HEK293 (cell line): ENCODE data around the gene MYL6B.

Experiments used
- BCL11A ChIP-seq: fragments of 450-650 bp; formaldehyde crosslinking; IDR thresholded peaks from 2 replicates; pipeline ENCODE4 v1.5.1; 2016; ENCODE audit warnings: low read depth, missing biosample characterization, missing genetic modification characterization
- FEZF1 ChIP-seq: fragments of 450-650 bp; formaldehyde crosslinking; IDR thresholded peaks from 2 replicates; pipeline ENCODE4 v1.5.1; 2016; ENCODE audit warnings: missing biosample characterization, missing genetic modification characterization
- HIC1 ChIP-seq: fragments of 450-650 bp; formaldehyde crosslinking; IDR thresholded peaks from 2 replicates; pipeline ENCODE4 v1.5.1; 2016; ENCODE audit warnings: missing biosample characterization, missing genetic modification characterization
- KLF17 ChIP-seq: fragments of 450-650 bp; formaldehyde crosslinking; IDR thresholded peaks from 2 replicates; pipeline ENCODE4 v1.5.1; 2016; ENCODE audit warnings: missing biosample characterization, missing genetic modification characterization
- KLF8 ChIP-seq: fragments of 450-650 bp; formaldehyde crosslinking; IDR thresholded peaks from 2 replicates; pipeline ENCODE4 v1.5.1; 2016; ENCODE audit warnings: missing biosample characterization, missing genetic modification characterization
- OSR2 ChIP-seq: fragments of 450-650 bp; formaldehyde crosslinking; IDR thresholded peaks from 2 replicates; pipeline ENCODE4 v1.5.1; 2016; ENCODE audit warnings: missing biosample characterization, missing genetic modification characterization
- ZBTB21 ChIP-seq: fragments of 450-650 bp; formaldehyde crosslinking; IDR thresholded peaks from 2 replicates; pipeline ENCODE4 v1.5.1; 2017; ENCODE audit warnings: missing biosample characterization, missing genetic modification characterization
- ZEB2 ChIP-seq: fragments of 450-650 bp; formaldehyde crosslinking; IDR thresholded peaks from 2 replicates; pipeline ENCODE4 v1.5.1; 2016; ENCODE audit warnings: missing biosample characterization, missing genetic modification characterization
- ZFP37 ChIP-seq: fragments of 450-650 bp; formaldehyde crosslinking; IDR thresholded peaks from 2 replicates; pipeline ENCODE4 v1.5.1; 2016; ENCODE audit warnings: missing biosample characterization, missing genetic modification characterization
- ZNF2 ChIP-seq: fragments of 450-650 bp; formaldehyde crosslinking; IDR thresholded peaks from 2 replicates; pipeline ENCODE4 v1.5.1; 2016; ENCODE audit warnings: missing biosample characterization, missing genetic modification characterization
- ZNF335 ChIP-seq: fragments of 450-650 bp; formaldehyde crosslinking; conservative IDR thresholded peaks from 2 replicates; pipeline ENCODE4 v1.5.1; 2016; ENCODE audit warnings: missing biosample characterization, missing genetic modification characterization
- ZNF394 ChIP-seq: fragments of 450-650 bp; formaldehyde crosslinking; IDR thresholded peaks from 2 replicates; pipeline ENCODE4 v1.5.1; 2016; ENCODE audit warnings: missing biosample characterization, missing genetic modification characterization, mild to moderate bottlenecking, moderate library complexity, borderline replicate concordance
- ZNF558 ChIP-seq: fragments of 450-650 bp; formaldehyde crosslinking; IDR thresholded peaks from 2 replicates; pipeline ENCODE4 v1.5.1; 2016; ENCODE audit warnings: missing biosample characterization, missing genetic modification characterization
- ZNF600 ChIP-seq: fragments of 450-650 bp; formaldehyde crosslinking; IDR thresholded peaks from 2 replicates; pipeline ENCODE4 v1.5.1; 2016; ENCODE audit warnings: missing biosample characterization, missing genetic modification characterization
- ZNF629 ChIP-seq: fragments of 450-650 bp; formaldehyde crosslinking; IDR thresholded peaks from 2 replicates; pipeline ENCODE4 v1.5.1; 2017; ENCODE audit warnings: missing biosample characterization, missing genetic modification characterization
- TF ChIP-seq, protein P1 (sequence below): fragments of 450-650 bp; formaldehyde crosslinking; IDR thresholded peaks from 2 replicates; pipeline ENCODE4 v1.5.1; 2017; ENCODE audit warnings: missing biosample characterization, missing genetic modification characterization
- TF ChIP-seq, protein P2 (sequence below): fragments of 450-650 bp; formaldehyde crosslinking; IDR thresholded peaks from 2 replicates; pipeline ENCODE4 v1.5.1; 2016; ENCODE audit warnings: missing biosample characterization, missing genetic modification characterization
- TF ChIP-seq, protein P3 (sequence below): fragments of 450-650 bp; formaldehyde crosslinking; IDR thresholded peaks from 2 replicates; pipeline ENCODE4 v1.5.1; 2016; ENCODE audit warnings: missing biosample characterization, missing genetic modification characterization

Gene MYL6B

DNA sequence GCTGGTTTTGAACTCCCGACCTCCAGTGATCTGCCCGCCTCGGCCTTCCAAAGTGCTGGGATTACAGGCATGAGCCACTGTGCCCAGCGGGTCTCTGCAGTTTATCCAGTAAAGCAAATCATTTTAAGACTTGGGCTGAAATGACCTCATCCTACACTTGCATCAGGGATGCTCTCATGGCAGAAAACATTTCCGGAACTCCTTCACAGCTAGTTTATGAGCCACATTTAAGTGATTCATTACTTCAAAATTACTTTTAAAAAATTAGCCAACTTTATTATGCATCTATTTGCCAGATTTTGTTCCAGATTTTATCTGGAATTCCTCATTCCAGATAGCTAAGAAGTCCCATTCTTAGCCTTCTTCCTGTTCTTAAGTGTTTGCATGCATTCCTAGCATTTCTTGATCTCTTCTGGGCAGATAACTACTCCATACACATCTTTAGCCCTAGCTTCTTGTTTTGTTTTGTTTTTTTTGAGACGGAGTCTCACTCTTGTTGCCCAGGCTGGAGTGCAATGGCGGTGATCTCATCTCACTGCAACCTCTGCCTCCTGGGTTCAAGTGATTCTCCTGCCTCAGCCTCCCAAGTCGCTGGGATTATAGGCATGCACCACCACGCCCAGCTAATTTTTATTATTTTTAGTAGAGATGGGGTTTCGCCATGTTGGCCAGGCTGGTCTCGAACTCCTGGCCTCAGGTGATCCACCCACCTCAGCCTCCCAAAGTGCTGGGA is 44.6 kb downstream of the MYL6B start (continued):
- TF ChIP-seq, protein P1, sequence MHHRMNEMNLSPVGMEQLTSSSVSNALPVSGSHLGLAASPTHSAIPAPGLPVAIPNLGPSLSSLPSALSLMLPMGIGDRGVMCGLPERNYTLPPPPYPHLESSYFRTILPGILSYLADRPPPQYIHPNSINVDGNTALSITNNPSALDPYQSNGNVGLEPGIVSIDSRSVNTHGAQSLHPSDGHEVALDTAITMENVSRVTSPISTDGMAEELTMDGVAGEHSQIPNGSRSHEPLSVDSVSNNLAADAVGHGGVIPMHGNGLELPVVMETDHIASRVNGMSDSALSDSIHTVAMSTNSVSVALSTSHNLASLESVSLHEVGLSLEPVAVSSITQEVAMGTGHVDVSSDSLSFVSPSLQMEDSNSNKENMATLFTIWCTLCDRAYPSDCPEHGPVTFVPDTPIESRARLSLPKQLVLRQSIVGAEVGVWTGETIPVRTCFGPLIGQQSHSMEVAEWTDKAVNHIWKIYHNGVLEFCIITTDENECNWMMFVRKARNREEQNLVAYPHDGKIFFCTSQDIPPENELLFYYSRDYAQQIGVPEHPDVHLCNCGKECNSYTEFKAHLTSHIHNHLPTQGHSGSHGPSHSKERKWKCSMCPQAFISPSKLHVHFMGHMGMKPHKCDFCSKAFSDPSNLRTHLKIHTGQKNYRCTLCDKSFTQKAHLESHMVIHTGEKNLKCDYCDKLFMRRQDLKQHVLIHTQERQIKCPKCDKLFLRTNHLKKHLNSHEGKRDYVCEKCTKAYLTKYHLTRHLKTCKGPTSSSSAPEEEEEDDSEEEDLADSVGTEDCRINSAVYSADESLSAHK = peak; percentile 33; the same call in 1 of the 2 replicates
- TF ChIP-seq, protein P2, sequence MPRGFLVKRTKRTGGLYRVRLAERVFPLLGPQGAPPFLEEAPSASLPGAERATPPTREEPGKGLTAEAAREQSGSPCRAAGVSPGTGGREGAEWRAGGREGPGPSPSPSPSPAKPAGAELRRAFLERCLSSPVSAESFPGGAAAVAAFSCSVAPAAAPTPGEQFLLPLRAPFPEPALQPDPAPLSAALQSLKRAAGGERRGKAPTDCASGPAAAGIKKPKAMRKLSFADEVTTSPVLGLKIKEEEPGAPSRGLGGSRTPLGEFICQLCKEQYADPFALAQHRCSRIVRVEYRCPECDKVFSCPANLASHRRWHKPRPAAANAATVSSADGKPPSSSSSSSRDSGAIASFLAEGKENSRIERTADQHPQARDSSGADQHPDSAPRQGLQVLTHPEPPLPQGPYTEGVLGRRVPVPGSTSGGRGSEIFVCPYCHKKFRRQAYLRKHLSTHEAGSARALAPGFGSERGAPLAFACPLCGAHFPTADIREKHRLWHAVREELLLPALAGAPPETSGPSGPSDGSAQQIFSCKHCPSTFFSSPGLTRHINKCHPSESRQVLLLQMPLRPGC = peak; percentile 77
- TF ChIP-seq ZNF335 (peak; percentile 35; the same call in 1 of the 2 replicates), ZNF558 (tag by site-specific recombination) (peak; percentile 64; the same call in 1 of the 2 replicates), BCL11A (tag by site-specific recombination) (0 out of 2 replicates have a peak, but pooled peaks have one; percentile 23), KLF17 (tag by site-specific recombination) (peak; percentile 62; the same call in 1 of the 2 replicates), ZFP37 (tag by site-specific recombination) (peak; percentile 42; the same call in 1 of the 2 replicates), ZNF2 (peak; percentile 62; the same call in 1 of the 2 replicates), ZEB2 (tag by site-specific recombination) (peak; percentile 95), FEZF1 (tag by site-specific recombination) (peak; percentile 30; the same call in 1 of the 2 replicates), OSR2 (tag by site-specific recombination) (peak; percentile 59; the same call in 1 of the 2 replicates), ZNF629 (tag by site-specific recombination) (peak; percentile 96), HIC1 (tag by site-specific recombination) (peak; percentile 91), ZNF600 (peak; percentile 83), KLF8 (tag by site-specific recombination) (peak; percentile 45; the same call in 1 of the 2 replicates), ZNF394 (peak; percentile 50; the same call in 1 of the 2 replicates), ZBTB21 (tag by site-specific recombination) (peak; percentile 78)
- TF ChIP-seq, protein P3, sequence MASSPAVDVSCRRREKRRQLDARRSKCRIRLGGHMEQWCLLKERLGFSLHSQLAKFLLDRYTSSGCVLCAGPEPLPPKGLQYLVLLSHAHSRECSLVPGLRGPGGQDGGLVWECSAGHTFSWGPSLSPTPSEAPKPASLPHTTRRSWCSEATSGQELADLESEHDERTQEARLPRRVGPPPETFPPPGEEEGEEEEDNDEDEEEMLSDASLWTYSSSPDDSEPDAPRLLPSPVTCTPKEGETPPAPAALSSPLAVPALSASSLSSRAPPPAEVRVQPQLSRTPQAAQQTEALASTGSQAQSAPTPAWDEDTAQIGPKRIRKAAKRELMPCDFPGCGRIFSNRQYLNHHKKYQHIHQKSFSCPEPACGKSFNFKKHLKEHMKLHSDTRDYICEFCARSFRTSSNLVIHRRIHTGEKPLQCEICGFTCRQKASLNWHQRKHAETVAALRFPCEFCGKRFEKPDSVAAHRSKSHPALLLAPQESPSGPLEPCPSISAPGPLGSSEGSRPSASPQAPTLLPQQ (tag by site-specific recombination) = peak; percentile 34; the same call in 1 of the 2 replicates
- TF ChIP-seq, all 188 proteins: peak for 39; not testable (repeated sequence) for 149
